CD4-positive, alpha-beta T cell treated with Interleukin-2 at 100 ng/mL for 4 hours (primary cell): ENCODE data around the gene FBXO41.

ENCODE experiments used
- DNase-seq: peaks from one replicate; pipeline ENCODE4 v3.0.0-alpha.2; 2020; ENCODE audit warnings: low spot score

Gene FBXO41

DNA sequence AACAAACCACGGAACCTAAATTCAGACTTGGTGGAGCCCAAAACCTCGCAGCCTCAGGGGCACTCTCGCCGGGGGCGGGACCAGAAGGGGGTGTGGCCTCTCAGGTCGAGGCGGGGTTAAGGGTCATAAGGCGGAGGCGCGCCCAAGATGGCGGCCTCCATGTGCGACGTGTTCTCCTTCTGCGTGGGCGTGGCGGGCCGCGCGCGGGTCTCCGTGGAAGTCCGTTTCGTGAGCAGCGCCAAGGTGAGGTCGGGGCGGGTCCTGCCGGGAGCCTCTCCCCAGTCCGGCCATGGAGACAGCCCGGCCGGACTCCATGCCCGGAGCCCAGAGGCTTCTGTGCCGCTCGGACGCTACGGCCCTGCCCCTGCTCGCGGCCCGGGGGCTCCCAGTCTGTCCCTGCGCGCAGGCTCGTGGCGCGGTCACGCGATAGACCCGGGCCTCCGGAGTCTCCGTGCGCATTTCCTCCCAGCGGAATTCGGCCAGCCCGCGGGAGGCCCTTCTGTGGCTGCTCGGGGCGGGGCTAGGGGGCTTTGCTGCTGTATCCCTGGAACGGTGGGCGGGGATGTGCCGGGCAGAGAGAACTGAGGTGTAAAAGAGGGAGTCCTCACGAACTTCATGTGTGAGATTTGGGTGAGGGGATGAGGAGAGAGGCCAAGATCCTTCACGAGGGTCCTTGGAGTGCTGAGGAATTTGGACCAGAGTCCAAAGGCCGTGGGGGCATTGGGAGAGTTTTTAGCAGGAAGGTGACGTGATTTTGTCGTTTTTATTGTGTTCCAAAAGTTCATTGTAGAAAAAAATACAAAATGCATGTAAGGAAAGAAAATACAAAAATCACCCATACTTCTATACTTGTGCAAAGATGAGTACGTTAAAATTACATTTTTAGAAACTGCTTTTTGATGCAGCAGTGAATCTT is 69.9 kb downstream of the FBXO41 start, which contains the start of gene SMYD5:
SMYD5 (plus strand) TSS at position 126 of the 916 bp plus-strand sequence; CDS start at position 148, 22 bp downstream.
- peak; percentile 92 for DNase-seq

DNA sequence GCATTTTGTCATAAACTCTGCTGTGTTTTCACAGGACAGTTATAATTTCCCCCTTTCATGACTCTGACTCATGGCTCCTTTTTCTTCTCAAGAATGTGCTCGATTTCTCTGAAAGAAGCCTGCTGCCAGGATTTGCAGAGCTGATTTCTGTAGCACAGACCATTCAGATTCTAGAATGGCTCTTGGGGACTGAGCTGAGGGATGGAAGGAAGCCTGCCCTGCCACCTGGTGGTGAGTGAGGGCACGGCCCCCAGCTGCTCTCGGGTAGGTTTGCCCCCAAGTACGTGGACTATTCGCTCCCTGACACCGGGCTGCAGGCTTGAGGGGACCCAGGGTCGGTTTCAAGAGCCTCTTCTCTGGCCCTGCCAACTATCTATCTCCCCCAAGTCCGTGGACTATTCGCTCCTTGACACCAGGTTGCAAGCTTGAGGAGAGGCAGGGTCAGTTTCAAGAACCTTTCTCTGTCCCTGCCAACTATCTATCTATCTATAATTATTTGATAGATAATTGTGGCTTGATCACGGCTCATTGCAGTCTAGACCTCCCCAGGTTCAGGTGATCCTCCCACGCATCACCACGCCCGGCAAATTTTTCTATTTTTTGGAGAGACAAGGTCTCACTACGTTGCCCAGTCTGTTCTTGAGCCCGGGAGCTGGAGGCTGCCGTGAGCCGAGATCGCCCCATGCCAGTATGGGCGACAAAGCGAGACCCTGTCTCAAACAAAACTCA is 71.7 kb downstream of the FBXO41 start:
- DNase-seq: peak; percentile 78

DNA sequence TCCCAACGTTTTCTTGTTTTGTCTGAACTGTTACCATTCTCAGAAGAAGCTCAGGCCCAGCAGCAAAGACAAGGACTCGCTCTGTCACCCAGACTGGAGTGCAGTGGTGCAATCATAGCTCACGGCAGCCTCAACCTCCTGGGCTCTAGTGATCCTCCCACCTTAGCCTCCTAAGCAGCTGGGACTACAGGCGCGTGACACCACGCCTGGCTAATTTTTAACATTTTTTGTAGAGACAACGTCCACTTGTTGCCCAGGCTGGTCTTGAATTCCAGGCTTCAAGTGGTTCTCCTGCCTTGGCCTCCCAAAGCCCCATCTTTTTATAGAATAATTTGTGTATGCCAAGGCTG is 72.2 kb downstream of the FBXO41 start:
- no peak for DNase-seq

DNA sequence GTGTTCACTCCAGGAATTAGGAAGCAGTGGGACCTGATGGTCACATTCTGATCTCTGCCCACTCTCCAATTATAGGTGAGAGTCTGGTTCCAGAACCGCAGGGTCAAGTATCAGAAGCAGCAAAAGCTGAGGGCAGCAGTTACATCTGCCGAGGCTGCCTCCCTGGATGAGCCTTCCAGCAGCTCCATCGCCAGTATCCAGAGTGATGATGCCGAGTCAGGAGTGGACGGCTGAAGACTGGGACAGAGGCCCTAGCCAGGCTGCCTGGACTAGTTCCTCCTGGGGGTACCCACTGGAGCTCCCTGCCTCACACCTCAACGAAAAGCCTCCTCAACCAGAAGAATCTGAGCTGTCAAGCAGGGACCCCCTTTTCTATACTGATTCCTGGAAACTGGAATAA is 73.6 kb downstream of the FBXO41 start:
- DNase-seq: no peak

DNA sequence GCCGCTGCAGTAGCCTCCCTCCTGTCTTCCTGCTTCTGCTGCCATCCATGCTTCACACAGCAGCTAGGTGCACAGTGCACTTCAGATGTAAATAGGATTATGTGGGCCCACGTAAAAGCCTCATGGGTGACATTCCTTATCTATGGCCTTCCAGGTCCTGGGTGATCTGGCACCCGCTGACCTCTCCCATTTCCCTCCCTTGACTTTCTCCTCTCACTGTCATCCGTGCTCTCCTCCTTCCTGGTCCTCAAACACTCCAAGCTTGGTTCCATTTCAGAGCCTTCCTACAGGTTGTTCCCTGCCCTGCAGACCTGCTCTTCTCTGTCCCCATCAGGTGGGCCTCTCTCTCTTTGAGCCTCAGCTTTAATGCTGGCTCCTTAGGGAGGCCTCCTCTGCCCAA is 74.3 kb downstream of the FBXO41 start:
- no peak for DNase-seq

DNA sequence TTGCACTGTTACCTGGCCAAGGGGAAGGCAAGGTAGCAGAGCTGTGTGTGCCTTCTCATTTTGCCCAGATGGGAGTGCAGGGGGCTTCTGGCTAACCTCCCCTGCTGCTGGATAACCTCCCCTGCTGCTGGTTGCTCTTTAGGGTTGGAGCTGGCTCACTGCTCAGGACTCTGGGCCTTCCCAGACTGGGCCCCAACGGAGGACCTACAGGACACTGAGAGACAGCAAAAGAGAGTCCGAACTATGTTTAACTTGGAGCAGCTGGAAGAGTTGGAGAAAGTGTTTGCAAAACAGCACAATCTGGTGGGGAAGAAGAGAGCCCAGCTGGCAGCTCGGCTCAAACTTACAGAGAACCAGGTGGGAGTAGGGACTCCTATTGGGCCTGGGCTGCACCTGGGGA is 76.0 kb downstream of the FBXO41 start:
- DNase-seq: no peak

DNA sequence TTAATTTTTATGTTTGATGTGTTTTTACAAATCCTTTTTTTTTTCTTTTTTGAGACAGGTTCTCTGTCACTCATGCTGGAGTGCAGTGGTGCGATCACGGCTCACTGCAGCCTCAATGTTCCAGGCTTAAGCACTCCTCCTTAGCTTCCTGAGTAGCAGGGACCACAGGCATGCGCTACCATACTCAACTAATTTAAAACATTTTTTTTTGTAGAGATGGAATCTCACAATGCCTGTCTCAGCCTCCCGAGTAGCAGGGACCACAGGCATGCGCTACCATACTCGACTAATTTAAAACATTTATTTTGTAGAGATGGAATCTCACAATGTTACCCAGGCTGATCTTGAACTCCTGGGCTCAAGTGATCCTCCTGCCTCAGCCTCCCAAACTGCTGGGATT is 78.7 kb downstream of the FBXO41 start:
- no peak for DNase-seq
